ENCODE measurements around the gene PEDS1.
"Not testable (repeated sequence)": the region's sequence is repeated elsewhere in the genome, so short reads cannot be mapped to it uniquely, and the experiment has no call there.

The PEDS1 gene

GRCh38 chr20:50153500-50154377 is at the start of gene PEDS1:
Gene PEDS1 (minus strand): TSS chr20:50153723. CDS start chr20:50153637, 86 bp downstream.
- no peak for TF ChIP-seq CTCF (IDR thresholded peaks at IDR 0.05; ENCODE audit: low read length, missing control alignments)
- peak within 1 kb of the TSS; percentile 93 for H3K4me3 ChIP-seq (replicated peaks; ENCODE audit: low read depth, low read length)
- peak; percentile 92 for DNase-seq (ENCODE audit: low read depth)

GRCh38 chr20:50202677-50203076 is 49.2 kb upstream of the PEDS1 start:
- DNase-seq (ENCODE audit: low read depth): no peak
- no peak for TF ChIP-seq CTCF (IDR thresholded peaks at IDR 0.05; ENCODE audit: low read length, missing control alignments)

GRCh38 chr20:50201710-50202109 is 48.2 kb upstream of the PEDS1 start:
- not testable (repeated sequence) for DNase-seq (ENCODE audit: low read depth); H3K4me3 ChIP-seq (replicated peaks; ENCODE audit: low read depth, low read length)

More at GRCh38 chr20:50202677-50203076, 49.2 kb upstream of the PEDS1 start:
- no peak overlapping the region for H3K4me3 ChIP-seq (replicated peaks; ENCODE audit: low read depth, low read length)

GRCh38 chr20:50200482-50201104 is 47.1 kb upstream of the PEDS1 start:
- no peak for TF ChIP-seq CTCF (IDR thresholded peaks at IDR 0.05; ENCODE audit: low read length, missing control alignments)
- H3K4me3 ChIP-seq (replicated peaks; ENCODE audit: low read depth, low read length): no peak overlapping the region
- no peak for DNase-seq (ENCODE audit: low read depth)

- TF ChIP-seq CTCF (IDR thresholded peaks at IDR 0.05; ENCODE audit: low read length, missing control alignments): no peak
- no peak overlapping the region for H3K4me3 ChIP-seq (replicated peaks; ENCODE audit: low read depth, low read length)
- no peak for DNase-seq (ENCODE audit: low read depth)
These were observed 46.2 kb upstream of the PEDS1 start for GRCh38 chr20:50199703-50200102.

GRCh38 chr20:50198716-50199115 is 45.2 kb upstream of the PEDS1 start:
- no peak overlapping the region for H3K4me3 ChIP-seq (replicated peaks; ENCODE audit: low read depth, low read length)
- no peak for TF ChIP-seq CTCF (IDR thresholded peaks at IDR 0.05; ENCODE audit: low read length, missing control alignments)
- no peak for DNase-seq (ENCODE audit: low read depth)

GRCh38 chr20:50198180-50198666 is 44.7 kb upstream of the PEDS1 start:
- no peak for TF ChIP-seq CTCF (IDR thresholded peaks at IDR 0.05; ENCODE audit: low read length, missing control alignments)
- DNase-seq (ENCODE audit: low read depth): no peak

More at GRCh38 chr20:50198180-50198666, 44.7 kb upstream of the PEDS1 start:
- no peak overlapping the region for H3K4me3 ChIP-seq (replicated peaks; ENCODE audit: low read depth, low read length)
